ENCODE data around the gene DCTN2. TPM values are rescaled to one million over a fixed set of nuclear protein-coding genes. Genes with fewer than 3 reads are reported as not detected.

The DCTN2 gene
- total and polyA plus RNA-seq, 4 donors = 28.5 to 66.6 (median 31.2) TPM

DNA sequence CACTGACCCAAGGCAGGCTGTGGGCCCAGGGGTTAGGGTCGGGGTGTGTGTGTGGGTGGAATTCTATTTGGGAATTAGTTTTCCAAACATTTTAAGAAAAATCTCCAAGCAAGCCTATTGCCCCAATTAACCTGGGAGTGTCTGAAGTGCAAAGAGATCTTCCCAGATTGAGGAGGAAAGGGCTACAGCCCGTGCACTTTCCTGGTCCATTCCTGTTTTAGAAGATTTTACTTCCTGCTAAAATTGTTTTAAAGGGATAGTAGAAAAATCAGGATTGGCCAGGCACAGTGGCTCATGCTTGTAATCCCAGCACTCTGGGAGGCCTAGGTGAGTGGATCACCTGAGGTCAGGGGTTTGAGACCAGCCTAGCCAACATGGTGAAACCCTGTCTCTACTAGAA lies 5.3 kb downstream of the DCTN2 start (continued):
- TF ChIP-seq, protein P1, sequence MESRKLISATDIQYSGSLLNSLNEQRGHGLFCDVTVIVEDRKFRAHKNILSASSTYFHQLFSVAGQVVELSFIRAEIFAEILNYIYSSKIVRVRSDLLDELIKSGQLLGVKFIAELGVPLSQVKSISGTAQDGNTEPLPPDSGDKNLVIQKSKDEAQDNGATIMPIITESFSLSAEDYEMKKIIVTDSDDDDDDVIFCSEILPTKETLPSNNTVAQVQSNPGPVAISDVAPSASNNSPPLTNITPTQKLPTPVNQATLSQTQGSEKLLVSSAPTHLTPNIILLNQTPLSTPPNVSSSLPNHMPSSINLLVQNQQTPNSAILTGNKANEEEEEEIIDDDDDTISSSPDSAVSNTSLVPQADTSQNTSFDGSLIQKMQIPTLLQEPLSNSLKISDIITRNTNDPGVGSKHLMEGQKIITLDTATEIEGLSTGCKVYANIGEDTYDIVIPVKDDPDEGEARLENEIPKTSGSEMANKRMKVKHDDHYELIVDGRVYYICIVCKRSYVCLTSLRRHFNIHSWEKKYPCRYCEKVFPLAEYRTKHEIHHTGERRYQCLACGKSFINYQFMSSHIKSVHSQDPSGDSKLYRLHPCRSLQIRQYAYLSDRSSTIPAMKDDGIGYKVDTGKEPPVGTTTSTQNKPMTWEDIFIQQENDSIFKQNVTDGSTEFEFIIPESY (IDR thresholded peaks at IDR 0.05) = no peak
- TF ChIP-seq NR2F2 (IDR thresholded peaks at IDR 0.05) (no peak), FOXA1 (IDR thresholded peaks at IDR 0.05) (no peak)
- TF ChIP-seq, protein P2, sequence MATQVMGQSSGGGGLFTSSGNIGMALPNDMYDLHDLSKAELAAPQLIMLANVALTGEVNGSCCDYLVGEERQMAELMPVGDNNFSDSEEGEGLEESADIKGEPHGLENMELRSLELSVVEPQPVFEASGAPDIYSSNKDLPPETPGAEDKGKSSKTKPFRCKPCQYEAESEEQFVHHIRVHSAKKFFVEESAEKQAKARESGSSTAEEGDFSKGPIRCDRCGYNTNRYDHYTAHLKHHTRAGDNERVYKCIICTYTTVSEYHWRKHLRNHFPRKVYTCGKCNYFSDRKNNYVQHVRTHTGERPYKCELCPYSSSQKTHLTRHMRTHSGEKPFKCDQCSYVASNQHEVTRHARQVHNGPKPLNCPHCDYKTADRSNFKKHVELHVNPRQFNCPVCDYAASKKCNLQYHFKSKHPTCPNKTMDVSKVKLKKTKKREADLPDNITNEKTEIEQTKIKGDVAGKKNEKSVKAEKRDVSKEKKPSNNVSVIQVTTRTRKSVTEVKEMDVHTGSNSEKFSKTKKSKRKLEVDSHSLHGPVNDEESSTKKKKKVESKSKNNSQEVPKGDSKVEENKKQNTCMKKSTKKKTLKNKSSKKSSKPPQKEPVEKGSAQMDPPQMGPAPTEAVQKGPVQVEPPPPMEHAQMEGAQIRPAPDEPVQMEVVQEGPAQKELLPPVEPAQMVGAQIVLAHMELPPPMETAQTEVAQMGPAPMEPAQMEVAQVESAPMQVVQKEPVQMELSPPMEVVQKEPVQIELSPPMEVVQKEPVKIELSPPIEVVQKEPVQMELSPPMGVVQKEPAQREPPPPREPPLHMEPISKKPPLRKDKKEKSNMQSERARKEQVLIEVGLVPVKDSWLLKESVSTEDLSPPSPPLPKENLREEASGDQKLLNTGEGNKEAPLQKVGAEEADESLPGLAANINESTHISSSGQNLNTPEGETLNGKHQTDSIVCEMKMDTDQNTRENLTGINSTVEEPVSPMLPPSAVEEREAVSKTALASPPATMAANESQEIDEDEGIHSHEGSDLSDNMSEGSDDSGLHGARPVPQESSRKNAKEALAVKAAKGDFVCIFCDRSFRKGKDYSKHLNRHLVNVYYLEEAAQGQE (IDR thresholded peaks at IDR 0.05) = no peak
- TF ChIP-seq, protein P3, sequence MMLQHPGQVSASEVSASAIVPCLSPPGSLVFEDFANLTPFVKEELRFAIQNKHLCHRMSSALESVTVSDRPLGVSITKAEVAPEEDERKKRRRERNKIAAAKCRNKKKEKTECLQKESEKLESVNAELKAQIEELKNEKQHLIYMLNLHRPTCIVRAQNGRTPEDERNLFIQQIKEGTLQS (IDR thresholded peaks at IDR 0.05) = no peak

DNA sequence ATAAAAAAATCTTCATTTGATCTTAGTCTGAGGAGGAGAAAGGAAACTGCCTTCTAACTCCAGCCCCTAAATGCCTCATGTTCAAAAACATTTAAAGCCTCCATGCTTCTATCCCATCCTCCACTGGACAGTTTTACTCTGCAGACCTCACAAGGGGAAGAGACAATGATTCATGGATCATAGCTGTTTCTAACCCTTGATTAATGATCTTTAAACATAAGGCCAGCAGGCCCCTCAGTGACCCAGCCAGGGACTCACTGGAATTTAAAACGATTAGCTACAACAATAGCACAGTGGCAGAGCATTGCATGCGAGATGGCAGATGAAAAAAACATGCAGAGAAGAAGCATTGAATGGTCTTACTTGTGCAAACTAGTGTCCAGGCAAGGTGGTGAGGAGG lies 6.0 kb downstream of the DCTN2 start:
- H3K36me3 ChIP-seq (ENCODE audit: control insufficient read depth in 4 of 4, insufficient read depth in 3 of 4, low read depth in 1 of 4, low read length in 3 of 4) = peaks cover 1 to 13% (median 4%) of the 10 kb centered on the region in 4 donors
- WGBS = 76% methylated on average over 2 of the region's 2 CpGs
- H3K4me1 ChIP-seq (ENCODE audit: control insufficient read depth in 4 of 4, insufficient read depth in 4 of 4, low read length in 3 of 4) = peaks cover under 1 to 5% (median 3%) of the 10 kb centered on the region in 4 donors
- no peak overlapping the region for H3K4me3 ChIP-seq (ENCODE audit: low read depth in 1 of 3, low read length in 3 of 3)
- no peak for DNase-seq (ENCODE audit: low spot score)
- TF ChIP-seq GABPA (IDR thresholded peaks at IDR 0.05 in 1 of 2, conservative IDR thresholded peaks at IDR 0.05 in 1 of 2) (no peak), FOXA2 (IDR thresholded peaks at IDR 0.05) (no peak)
- H3K9ac ChIP-seq (ENCODE audit: low read depth in 1 of 2, low read length in 2 of 2) = no peak overlapping the region
- no peak overlapping the region for H3K27ac ChIP-seq (ENCODE audit: low read depth in 1 of 2, low read length in 2 of 2)
- H3K9me3 ChIP-seq (ENCODE audit: control insufficient read depth in 4 of 4, low read length in 3 of 4) = no peaks in the 10 kb centered on the region
- no peaks in the 10 kb centered on the region for H3K27me3 ChIP-seq (ENCODE audit: control insufficient read depth in 4 of 4, insufficient read depth in 4 of 4, low read length in 3 of 4)

DNA sequence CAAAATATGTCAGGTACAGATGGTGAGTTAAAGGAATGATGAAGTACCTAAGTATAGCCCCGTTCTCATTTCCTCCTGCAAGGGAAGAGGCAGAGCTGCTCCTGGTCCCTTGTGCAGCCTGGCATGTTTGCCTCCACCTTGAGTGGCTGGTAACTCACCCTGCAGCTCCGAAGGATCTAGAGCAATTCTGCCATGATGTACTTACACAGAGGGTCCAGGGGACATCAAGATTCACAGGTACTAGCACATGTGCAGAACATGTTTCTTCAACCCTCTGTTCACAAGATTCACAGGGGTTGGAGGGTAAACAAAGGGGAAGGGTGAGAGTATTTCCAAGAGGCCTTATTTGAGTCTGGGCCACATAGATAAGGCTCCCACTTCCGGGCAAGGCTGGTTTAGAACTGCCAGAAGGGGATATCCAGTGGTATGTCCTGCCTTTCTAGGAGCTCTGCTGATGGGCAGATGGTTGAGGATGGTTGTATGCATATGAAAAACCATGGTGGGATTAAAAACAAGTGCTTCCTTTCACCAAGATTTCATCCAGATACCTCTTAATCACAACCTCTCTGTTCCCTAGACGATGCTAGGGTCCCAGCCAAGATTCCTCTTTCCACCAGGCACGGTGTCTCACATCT lies 7.7 kb downstream of the DCTN2 start:
- Histone ChIP-seq H3K36me3 (ENCODE audit: control insufficient read depth in 4 of 4, insufficient read depth in 3 of 4, low read depth in 1 of 4, low read length in 3 of 4) (peaks cover 1 to 14% (median 7%) of the 10 kb centered on the region in 4 donors), H3K4me1 (ENCODE audit: control insufficient read depth in 4 of 4, insufficient read depth in 4 of 4, low read length in 3 of 4) (no peaks in the 10 kb centered on the region)
- DNase-seq (ENCODE audit: low spot score) = no peak

DNA sequence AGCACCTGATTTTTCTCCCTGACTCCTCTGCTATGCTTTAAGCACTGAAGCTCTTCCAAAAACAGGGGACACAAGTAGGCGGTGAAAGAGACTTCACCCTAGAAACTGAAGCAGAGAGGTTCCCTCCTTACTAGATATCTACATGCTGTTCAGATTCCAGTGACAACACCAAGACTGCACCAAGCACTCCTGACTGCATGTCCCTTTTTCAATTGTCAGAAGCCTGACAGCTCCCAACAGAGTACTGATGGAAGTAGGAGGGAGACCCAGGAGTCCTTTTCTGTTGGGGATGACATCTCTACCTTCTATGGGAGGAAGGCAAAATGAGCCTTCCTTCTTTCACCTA lies 10.4 kb downstream of the DCTN2 start:
- H3K4me3 ChIP-seq (ENCODE audit: low read depth in 1 of 3, low read length in 3 of 3) = no peak overlapping the region
- H3K9ac ChIP-seq (ENCODE audit: low read depth in 1 of 2, low read length in 2 of 2) = no peak overlapping the region
- no peaks in the 10 kb centered on the region for H3K9me3 ChIP-seq (ENCODE audit: control insufficient read depth in 4 of 4, low read length in 3 of 4)
- no peak overlapping the region for H3K27ac ChIP-seq (ENCODE audit: low read depth in 1 of 2, low read length in 2 of 2)
- 100% methylated on average over 1 of the region's 1 CpG for WGBS
- H3K36me3 ChIP-seq (ENCODE audit: control insufficient read depth in 4 of 4, insufficient read depth in 3 of 4, low read depth in 1 of 4, low read length in 3 of 4) = peaks cover 5 to 33% (median 24%) of the 10 kb centered on the region in 4 donors
- no peaks in the 10 kb centered on the region for H3K27me3 ChIP-seq (ENCODE audit: control insufficient read depth in 4 of 4, insufficient read depth in 4 of 4, low read length in 3 of 4)
- H3K4me1 ChIP-seq (ENCODE audit: control insufficient read depth in 4 of 4, insufficient read depth in 4 of 4, low read length in 3 of 4) = no peaks in the 10 kb centered on the region
- TF ChIP-seq HNF4A (conservative IDR thresholded peaks at IDR 0.05) (no peak), TAF1 (conservative IDR thresholded peaks at IDR 0.05) (no peak), JUND (IDR thresholded peaks at IDR 0.05) (no peak), RXRA (IDR thresholded peaks at IDR 0.05) (no peak), YY1 (IDR thresholded peaks at IDR 0.05) (no peak), FOXA2 (IDR thresholded peaks at IDR 0.05) (no peak), NR2F2 (IDR thresholded peaks at IDR 0.05) (no peak)
- TF ChIP-seq, protein P1 (IDR thresholded peaks at IDR 0.05) = no peak
- TF ChIP-seq, protein P4, sequence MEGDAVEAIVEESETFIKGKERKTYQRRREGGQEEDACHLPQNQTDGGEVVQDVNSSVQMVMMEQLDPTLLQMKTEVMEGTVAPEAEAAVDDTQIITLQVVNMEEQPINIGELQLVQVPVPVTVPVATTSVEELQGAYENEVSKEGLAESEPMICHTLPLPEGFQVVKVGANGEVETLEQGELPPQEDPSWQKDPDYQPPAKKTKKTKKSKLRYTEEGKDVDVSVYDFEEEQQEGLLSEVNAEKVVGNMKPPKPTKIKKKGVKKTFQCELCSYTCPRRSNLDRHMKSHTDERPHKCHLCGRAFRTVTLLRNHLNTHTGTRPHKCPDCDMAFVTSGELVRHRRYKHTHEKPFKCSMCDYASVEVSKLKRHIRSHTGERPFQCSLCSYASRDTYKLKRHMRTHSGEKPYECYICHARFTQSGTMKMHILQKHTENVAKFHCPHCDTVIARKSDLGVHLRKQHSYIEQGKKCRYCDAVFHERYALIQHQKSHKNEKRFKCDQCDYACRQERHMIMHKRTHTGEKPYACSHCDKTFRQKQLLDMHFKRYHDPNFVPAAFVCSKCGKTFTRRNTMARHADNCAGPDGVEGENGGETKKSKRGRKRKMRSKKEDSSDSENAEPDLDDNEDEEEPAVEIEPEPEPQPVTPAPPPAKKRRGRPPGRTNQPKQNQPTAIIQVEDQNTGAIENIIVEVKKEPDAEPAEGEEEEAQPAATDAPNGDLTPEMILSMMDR (IDR thresholded peaks at IDR 0.05; ENCODE audit: low read depth, low read length, missing input control) = no peak
- DNase-seq (ENCODE audit: low spot score) = no peak

More for the DNA sequence above, 7.7 kb downstream of the DCTN2 start:
- Histone ChIP-seq H3K9ac (ENCODE audit: low read depth in 1 of 2, low read length in 2 of 2) (no peak overlapping the region), H3K9me3 (ENCODE audit: control insufficient read depth in 4 of 4, low read length in 3 of 4) (no peaks in the 10 kb centered on the region), H3K27ac (ENCODE audit: low read depth in 1 of 2, low read length in 2 of 2) (no peak overlapping the region), H3K27me3 (ENCODE audit: control insufficient read depth in 4 of 4, insufficient read depth in 4 of 4, low read length in 3 of 4) (no peaks in the 10 kb centered on the region), H3K4me3 (ENCODE audit: low read depth in 1 of 3, low read length in 3 of 3) (no peak overlapping the region)
- TF ChIP-seq HNF4G (IDR thresholded peaks at IDR 0.05) (no peak), RXRA (IDR thresholded peaks at IDR 0.05) (no peak)
- WGBS = 90% methylated on average over 5 of the region's 5 CpGs
